HL-60/S4 (cell line): ENCODE data around the gene CRYL1.

ENCODE experiments used
- in situ Hi-C: fragments of 300-500 bp; cut with MboI; formaldehyde crosslinking; loops from 2 replicates; pipeline ENCODE4 v1.14.3; 2022; ENCODE audit warnings: low sequenced_read_pairs

Gene CRYL1

DNA sequence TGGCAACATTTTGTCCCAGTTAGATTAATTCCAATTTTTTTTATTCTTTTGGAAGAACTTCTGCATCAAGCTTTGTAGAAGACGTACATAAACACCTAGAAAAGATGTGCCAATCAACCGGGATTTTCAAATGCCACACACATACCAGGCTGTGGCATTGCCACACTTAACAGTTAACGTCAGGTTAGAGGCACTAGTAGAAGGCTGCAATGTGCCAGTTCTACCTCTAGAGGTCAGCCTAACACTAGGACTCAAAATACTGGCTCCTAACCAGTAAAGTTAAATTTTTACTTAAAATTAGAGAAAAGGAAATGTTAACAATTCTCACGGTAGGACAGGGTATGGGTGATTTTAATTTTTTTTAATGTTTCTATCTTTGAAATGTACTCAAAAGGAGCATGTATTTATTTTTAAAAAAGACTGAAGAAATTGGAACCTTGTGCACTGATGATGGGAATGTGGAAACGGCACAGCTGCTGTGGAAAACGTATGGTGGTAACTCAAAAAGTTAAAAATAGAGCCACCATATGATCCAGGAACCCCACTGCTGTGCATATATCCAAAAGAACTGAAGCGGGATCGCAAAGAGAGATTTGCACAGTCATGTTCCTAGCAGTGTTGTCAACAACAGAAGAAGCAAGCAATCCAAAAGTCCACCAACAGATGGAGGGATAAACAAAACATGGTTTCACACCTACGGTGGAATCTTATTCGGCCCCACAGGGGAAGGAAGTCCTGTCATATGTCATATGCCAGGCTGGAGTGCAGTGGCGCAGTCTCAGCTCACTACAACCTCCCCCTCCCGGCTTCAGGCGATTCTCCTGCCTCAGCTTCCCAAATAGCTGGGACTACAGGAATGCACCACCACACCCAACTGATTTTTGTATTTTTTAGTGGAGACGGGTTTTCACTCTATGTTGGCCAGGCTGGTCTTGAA, 30.3 kb downstream of the CRYL1 start:
- in situ Hi-C loops = loop anchor here (10.0 to 25.0 kb wide), 2 partner anchors 308 to 339 kb away; partner anchors contain the start of gene GJB2

DNA sequence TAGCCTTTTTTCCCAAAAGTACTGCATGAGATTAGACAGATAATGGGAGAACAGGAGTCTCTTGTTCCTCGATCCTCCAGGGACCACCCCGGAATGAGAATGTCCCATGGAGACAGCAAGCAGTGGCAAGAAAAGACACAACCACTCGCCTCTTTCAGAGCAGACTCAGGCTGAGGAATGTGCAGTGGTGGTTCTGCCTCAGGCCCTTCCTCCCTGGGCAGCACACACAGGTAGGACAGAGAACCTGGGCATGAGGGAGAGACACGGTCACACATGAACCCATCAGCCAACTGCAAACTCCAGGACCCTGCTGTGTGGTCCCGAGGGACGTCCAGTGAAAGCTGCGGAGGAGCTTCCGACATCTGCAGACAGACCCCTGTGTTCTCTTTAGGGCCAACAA, 31.0 kb downstream of the CRYL1 start:
- in situ Hi-C loops = loop anchor here (10.0 to 25.0 kb wide), 2 partner anchors 307 to 340 kb away; partner anchors contain the start of gene GJB2

DNA sequence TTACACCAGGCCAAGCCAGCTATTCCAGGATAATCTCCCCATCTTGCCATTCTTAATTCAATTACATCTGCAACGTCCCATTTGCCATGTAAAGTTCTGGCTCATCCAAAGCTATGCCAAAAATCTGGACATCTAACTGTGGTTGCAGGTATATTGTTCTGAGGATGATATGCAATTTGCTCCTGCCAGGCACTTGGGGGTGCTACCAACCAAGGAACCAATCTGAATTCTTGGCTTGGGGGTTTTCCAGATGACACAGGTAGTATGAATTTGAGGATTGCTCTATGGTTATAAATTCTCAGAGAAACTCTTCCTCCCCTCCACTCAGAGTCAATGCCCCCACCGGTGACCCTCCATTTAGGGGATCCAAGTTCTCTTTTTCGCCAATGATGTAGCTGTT, 33.0 kb downstream of the CRYL1 start:
- in situ Hi-C loops = loop anchor here (10.0 to 25.0 kb wide), 2 partner anchors 305 to 342 kb away; partner anchors contain the start of gene GJB2

DNA sequence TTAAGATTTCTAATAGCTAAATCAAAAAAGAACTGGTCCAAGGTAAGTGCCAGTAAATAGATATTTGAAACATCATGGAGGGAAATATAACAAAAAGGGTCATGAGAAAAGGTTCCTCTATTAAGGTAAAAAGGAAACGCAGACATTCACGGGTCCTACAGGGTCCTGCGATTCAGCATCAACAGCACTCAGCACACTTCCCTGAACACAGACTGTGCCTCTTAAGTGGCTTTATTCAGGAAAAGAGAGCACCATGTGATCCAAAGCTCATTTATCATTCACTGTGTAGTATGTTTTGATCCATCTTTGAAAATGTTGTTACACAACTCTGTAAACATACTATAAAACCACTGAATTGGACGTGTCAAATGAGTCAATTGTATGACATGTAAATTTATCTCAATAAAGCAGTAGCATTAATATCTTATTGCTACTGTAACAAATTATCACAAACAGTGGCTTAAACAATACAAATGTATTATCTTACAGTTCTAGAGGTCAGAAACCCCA, 33.7 kb downstream of the CRYL1 start:
- in situ Hi-C loops = loop anchor here (10.0 to 25.0 kb wide), 2 partner anchors 305 to 343 kb away; partner anchors contain the start of gene GJB2

DNA sequence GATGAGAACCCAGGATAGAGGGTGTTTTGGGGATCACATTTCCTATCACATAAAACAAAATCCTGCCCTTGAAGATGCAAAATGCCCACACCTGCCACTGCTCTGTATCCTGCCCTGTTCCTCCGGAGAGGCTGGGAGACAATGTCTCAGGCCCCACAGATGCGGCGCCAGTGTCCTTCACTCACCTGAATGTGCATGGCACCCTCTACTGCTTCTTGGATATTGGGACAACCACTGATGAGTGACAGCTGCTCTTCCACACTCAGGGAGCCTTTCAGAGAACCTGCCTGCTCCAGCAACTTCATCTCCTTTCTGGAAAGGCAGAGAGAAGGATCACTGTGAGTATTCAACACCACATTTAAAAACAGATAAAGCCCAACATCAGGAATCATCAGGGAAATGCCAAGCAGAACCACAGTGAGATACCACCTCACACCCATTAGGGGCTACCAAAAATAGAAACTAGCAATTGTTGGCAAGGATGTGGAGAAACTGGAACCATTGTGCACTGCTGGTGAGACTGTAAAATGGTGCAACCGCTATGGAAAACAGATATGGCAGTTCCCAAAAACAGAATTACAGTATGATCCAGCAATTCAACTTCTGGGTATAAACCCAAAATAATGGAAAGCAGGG, 36.4 kb downstream of the CRYL1 start:
- in situ Hi-C loops = loop anchor here (10.0 to 25.0 kb wide), 2 partner anchors 302 to 985 kb away; partner anchors contain the start of gene GJB2

DNA sequence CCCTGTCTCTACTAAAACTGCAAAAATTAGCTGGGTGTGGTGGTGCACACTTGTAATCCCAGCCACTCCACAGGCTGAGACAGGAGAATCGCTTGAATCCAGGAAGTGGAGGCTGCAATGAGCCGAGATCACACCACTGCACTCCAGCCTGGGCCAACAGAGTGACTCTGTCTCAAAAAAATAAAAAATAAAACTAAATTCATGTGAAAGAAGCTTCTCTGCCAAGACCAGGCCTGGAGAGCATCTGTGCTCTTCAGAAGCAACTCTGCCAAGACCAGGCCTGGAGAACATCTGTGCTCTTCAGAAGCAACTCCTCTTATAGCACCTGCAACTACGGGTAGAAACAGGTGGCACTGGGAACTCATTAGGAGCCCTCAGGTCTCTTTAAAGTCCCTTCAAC, 37.7 kb downstream of the CRYL1 start:
- in situ Hi-C loops = loop anchor here (10.0 to 25.0 kb wide), 2 partner anchors 301 to 987 kb away; partner anchors contain the start of gene GJB2

DNA sequence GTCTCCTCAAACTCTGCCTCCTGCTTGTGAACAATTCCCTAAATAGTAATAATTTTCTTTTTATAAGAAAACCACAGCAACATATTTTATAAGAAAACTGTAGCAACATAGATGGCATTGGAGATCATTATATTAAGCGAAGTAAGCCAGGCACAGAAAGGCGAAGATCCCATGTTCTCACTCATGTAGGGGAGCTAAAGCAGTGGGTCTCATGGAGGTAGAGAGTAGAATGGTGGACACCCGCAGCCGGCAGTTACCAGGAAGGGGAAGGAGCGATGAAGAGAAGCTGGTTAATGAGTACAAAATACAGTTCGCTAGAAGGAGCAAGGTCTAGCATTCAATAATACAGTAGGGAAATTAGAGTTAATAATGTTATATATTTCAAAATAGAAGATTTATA, 42.9 kb downstream of the CRYL1 start:
- in situ Hi-C loops = loop anchor here (10.0 to 25.0 kb wide), 2 partner anchors 295 to 992 kb away; partner anchors contain the start of gene GJB2

DNA sequence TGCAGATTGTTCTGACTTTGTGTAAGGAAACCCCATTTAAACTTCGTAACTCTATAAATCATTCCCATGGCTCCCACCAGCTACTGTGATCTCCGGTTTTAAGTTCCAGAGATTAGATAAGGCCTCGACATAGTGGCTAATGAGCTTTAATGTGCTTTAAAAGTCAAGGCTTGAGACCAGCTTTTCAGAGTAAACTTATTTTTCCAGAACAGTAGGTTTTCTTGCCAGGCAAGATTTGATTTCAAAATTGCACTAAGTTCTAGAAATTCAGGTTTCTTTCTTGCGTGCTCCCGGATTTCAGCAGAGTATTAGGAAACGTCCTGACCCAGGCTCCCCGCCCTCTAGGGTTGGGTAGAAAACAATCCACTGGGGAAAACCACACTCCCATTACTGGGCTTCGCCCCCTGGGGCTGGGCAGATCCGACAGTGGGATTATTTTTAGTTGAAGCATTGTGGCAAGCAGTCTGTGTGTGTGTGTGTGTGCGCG, 43.3 kb downstream of the CRYL1 start:
- in situ Hi-C loops = loop anchor here (10.0 to 25.0 kb wide), 2 partner anchors 295 to 992 kb away; partner anchors contain the start of gene GJB2

DNA sequence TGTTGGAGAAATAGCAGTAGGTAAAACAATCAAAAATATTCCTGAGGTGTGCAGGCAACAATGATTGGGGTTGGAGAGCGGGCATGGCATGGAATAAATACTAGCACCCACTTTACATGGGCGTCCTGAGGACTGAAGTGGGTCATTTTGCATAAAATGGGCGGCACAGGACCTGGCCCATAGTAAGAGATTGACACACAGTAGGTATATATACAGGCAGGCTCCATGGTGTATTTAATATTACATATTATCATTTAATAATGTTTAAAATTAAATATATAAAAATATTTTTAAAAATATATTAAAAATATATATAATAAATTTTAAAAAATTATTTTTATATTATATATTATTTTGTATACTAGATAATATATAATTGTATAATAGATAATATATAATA, 48.3 kb downstream of the CRYL1 start:
- in situ Hi-C loops = loop anchor here (25.0 kb wide), 1 partner anchor 290 kb away; the partner anchor contains the start of gene GJB2

DNA sequence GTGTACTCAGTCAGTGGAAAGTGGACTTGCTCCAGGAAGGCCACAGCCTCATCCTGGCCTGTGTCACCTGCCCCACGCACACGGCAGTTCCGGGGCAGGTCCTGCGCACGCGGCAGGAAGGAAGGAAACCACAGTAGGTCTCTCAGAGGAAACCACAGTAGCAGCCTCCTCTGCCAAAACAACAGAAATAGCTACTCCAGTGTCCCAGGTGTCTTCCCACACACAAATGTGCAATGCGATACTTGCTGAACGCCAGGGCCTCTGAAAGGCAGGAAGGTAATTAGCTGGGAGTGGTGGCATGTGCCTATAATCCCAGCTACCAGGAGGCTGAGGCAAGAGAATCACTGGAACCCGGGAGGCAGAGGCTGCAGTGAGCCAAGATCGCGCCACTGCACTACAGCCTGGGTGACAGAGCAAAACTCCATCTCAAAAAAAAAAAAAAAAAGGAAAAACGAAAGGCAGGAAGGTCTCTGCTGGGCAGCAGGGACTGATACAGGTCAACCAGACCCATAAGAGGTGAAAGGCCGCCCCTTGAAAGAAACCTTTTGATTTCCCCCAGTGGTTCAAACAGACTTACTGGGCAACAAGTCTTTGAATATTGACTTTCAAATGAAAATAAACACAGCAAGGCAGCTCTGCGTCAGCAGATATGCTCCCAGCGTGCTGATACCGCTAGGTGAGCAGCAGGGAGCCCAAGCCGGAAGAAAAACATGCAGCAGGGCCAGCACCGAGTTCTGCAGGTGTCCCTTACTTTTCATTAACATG, 49.5 kb downstream of the CRYL1 start:
- in situ Hi-C loops = loop anchor here (25.0 kb wide), 1 partner anchor 289 kb away; the partner anchor contains the start of gene GJB2

DNA sequence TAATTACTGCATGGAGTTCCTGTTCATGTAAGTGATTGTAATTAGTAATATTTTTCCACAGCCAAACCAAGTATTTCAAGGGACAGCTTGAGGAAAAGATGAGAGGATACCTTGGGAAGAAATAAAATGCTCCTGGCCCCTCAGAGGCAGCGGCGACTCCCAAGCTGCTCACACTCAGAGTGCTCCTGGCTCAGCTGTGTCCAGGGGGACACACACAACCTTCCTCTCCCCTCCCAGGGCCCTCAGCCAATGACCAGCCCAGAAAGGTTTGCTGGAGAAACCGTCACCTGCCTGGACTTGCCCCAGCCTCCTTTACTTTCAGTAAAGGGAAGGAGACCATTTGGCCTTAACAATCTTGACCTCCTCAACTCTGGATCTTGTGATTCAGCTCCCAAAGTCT, 51.1 kb downstream of the CRYL1 start:
- in situ Hi-C loops = no loop called here

DNA sequence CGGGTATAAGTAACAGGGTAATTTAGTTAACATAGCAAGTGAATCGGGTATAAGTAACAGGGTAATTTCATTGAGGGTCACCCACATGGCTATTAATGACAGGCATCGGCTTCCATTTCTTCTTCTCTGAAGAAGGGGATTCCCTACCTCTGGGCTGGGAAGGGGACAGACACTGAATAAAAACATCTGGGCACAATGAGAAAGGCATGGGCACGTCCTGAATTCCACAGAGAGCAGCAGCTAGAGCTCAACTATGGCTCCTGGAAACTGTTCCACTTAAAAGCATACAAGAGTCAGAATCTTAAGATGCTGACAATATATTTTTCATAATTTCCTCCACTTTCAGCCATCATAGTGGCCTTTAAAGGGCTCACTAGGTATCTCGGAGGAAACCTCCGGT, 51.8 kb downstream of the CRYL1 start:
- in situ Hi-C loops = no loop called here

DNA sequence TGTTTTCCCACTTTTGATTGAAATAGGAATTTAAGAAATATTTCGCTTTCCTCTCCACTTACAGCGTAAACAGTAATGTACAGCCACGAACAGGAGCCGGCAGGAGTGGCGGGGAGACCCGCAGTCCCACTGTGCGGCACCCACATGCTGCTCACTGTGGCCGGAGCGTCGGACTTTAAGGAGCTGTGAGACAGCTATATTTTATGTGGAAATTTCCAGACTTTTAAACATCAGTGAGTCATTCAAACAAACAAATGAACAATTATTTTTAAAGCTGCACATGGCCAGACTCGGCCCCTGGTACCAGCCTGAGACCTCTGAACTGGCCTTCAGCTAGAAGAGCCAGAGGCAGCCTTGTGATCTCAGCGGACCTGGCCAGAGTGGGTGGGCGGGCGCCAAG, 52.5 kb downstream of the CRYL1 start:
- in situ Hi-C loops = no loop called here

DNA sequence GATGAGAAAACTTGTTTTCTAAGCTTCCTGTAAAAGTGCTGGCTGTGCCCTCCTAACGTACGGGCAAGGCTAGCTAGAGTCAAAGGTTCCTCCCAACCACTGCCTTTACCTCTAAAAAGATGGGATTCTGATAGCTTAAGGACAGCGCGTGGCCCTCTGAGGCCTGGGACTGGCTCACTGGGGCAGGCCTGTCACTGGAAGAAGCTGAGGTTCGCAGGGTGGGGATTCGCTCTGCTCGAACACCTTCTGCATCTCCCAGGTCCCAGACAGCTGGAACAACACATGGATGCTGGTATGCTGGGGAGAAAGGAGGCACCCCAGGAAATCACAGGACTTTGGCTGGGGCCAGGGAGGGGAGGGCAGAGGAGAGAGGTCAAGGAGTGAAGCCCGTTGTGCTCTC, 53.1 kb downstream of the CRYL1 start:
- in situ Hi-C loops = no loop called here

DNA sequence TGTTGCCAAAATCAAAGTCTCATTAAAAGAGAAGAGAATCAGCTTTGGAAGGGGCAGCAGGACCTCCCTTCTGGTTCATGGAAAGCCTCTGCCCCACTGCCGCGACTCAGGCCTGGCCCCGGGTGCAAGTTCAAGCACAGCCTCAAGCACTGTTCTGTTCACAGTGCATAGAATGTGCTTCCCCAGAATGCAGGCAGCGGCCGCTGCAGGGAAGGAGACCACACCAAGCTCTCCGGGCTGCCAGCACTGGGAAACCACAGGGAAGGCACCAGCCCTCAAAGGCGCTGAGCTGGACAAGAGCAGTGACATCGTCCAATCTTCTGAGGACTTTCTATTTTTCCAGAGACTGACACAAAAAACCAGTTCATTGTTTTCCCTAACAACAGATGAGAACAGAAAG, 55.5 kb downstream of the CRYL1 start:
- in situ Hi-C loops = no loop called here

DNA sequence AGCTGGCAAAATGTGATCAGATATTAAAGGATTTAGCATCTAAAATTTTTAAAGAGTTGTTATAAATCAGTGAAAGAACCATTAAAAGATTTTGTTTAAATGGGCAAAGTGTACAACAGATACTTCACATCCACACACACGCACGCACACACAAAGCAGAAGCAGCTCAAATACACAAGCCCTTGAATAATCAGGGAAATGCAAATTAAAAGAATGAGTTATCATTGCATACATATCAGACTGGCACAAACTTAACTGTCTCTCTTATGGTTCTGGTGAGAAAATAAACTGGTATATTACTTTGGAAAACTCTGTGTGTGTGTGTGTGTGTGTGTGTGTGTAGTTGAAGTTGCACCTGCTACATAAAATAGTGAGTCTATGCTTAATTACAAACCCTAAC, 59.3 kb downstream of the CRYL1 start:
- in situ Hi-C loops = no loop called here

DNA sequence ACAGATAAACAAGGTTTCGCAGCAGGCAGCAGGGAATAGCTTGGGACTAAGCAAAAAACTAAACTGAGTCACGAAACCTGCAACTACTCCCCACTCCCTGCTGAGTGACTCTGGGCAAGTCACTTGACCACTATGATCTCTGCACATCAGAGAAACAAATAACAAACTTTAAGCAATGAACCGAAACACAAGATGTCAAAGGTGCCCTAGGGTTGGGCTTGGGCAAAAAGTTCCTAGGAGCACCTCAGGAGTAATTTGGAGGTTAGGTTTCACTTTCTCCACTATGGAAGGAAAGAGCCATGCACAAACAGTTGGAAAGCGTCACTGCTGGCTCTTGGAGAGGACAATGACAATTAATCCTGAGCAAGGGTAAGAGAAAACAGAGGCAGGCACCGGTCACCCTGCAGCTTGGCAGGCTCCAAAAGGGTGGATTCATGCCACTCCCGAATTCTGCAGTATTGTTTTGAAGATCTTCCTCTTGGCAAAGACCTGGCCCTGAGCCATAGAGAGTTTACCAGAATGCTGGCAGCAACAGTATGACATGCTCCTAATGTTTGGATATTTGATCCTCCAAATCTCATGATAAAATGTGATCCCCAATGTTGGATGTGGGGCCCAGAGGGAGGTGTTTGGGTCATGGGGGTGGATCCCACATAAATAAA, 60.3 kb downstream of the CRYL1 start:
- in situ Hi-C loops = no loop called here

DNA sequence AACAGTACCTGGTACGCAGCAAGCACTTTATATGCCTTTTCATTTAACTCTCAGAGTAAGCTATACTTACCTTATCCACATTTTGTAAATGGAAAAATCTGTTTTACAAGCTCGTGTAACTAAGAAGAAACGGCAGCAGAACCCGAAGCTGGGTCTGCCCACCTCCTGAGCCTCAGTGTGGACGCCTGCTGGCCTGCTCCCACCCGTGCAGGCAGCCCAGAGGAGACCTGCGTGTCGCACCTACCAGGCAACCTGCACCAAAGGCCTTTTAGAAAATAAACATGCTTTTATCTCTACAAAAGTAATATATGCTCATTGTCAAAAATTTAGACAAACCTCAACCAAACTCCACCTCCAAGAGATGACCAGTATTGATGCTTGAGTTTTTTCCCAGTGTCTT, 62.7 kb downstream of the CRYL1 start:
- in situ Hi-C loops = no loop called here

DNA sequence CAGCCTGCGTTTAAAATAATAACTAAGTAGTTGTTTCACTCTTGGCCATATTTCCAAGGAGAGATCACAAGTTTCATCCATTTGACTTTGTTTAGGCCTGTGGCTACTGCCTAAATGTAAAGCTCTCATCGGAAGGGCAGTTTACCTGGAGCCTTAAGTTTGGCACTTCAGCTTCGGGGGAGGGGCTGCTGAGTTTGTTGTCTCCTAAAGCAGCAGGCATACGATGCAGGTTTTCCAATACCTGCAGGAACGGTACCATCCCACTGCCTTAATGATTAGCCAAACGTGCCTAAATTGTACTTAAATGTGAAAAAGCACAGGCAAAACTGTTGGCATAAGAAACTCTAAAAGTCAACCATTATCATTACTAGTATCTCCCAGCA, 63.1 kb downstream of the CRYL1 start:
- in situ Hi-C loops = no loop called here
